ENCODE data around the gene ACOX1. TPM values are rescaled to one million over a fixed set of nuclear protein-coding genes. Genes with fewer than 3 reads are reported as not detected.

The ACOX1 gene
- total RNA-seq (2021; ENCODE audit: unreplicated experiment) (50.2 TPM), Bru-seq, nascent RNA (percentile 71 among the genes with signal in this experiment), BruChase-seq, experiment 1, labeled RNA remaining after a 6-hour chase (percentile 92 among the genes with signal in this experiment), BruChase-seq, experiment 2, labeled RNA remaining after a 2-hour chase (percentile 85 among the genes with signal in this experiment)
- 25.1 and 34.4 TPM in 2 replicates for polyA plus RNA-seq (2012)
- long read RNA-seq, full-length matches to known transcripts = 83 of 104 reads
- long read RNA-seq, partial matches to known transcripts = 4 of 104 reads
- long read RNA-seq, other reads (novel, unspliced or antisense) = 17 of 104 reads

DNA sequence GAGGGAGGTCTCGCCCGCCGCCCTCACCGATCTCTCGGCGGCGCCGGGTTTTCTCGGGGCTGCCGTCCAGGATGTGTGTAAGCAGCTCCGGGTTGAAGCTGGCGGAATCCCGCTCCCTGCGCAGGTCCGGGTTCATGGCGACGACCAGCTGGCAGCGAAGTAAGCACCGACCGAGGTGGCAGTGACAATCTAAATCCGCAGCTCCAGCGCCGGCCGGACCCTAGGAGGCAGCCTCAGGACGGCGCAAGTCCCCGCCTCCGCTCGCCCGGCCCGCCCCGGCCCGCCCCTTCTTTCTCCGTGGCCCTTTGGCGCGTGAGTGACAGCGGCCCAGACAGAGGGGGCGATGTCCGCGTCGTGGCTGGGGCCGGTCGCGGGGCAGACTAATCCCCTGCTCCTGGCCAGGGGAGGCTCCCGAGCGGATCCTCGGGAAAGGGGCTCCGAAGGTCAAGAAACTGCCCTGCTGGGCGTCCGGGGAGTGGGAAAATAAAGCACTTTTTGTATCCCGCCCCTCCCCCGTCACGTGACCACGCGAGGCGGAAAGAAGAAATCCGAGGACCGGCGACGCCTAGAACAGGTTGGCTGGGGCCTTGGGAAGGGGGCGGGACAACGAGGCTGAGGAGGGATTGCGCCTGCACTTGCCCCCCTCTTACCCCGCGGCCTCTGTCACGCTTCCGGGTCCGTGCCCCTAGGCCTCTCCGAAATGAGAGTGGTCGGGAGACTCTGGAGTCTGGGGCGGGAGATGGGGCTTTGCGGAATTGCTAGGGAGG, at the start of gene ACOX1, which contains the start of gene TEN1:
Gene ACOX1, minus strand, starts transcription at position 229 of the 767 bp plus-strand sequence. Its CDS starts 93 bp downstream, at position 136.
Gene TEN1, plus strand, starts transcription at position 303 of the 767 bp plus-strand sequence. CDS start 6,953 bp downstream, outside the sequence.
- peak within 1 kb of the TSS; percentile 63 to 95 for H3K4me3 ChIP-seq (replicated peaks in 1 of 2; ENCODE audit: low read depth in 1 of 2, low read length in 2 of 2)
- peaks cover 23% of the 10 kb centered on the region; the same call in 1 of the 2 replicates for H3K79me2 ChIP-seq (ENCODE audit: insufficient read depth, low read length)
- no TSS peak for BruUV-seq (replicated peaks)
- peak; percentile 93 for ATAC-seq
- no peaks in the 10 kb centered on the region for H4K20me1 ChIP-seq (ENCODE audit: insufficient read depth)
- H3K4me2 ChIP-seq (ENCODE audit: low read length) = peak within 1 kb of the TSS; percentile 80
- peak within 1 kb of the TSS; percentile 97 for H3K9ac ChIP-seq (ENCODE audit: low read length)
- H3K9me3 ChIP-seq (ENCODE audit: control insufficient read depth in 1 of 2, insufficient read depth in 1 of 2, low read depth in 1 of 2, low read length in 2 of 2) = no peaks in the 10 kb centered on the region
- ChIA-PET RAD21 (ENCODE audit: low non-redundant PET in 1 of 2, low total read pairs in 2 of 2, uncharacterized antibody in 2 of 2, unreplicated experiment in 2 of 2) (no interaction called here), CTCF (interaction anchor here (0.6 to 1.2 kb wide), 6 partner anchors 11 to 124 kb away, joined by 3 to 5 read pairs (median 4); partner anchors contain the start of genes CDK3, FBF1 and WBP2), POLR2A (interaction anchor here (0.5 to 2.6 kb wide), 14 partner anchors 10 to 731 kb away, joined by 3 to 8 read pairs (median 3); partner anchors contain the start of genes FBF1, MRPL38, TRIM47 and TRIM65)
- no peaks in the 10 kb centered on the region for H3K9me2 ChIP-seq (ENCODE audit: insufficient read depth)
- H3K27ac ChIP-seq (ENCODE audit: low read depth, low read length) = peak within 1 kb of the TSS; percentile 95
- intact Hi-C loops (cut with micrococcal nuclease) = loop anchor here (1.0 kb wide), 2 partner anchors 38 to 74 kb away; partner anchors contain the start of gene FBF1
- no peaks in the 10 kb centered on the region for H3K27me3 ChIP-seq (ENCODE audit: insufficient read depth, low read length)
- peak within 1 kb of the TSS; percentile 77 for H2AFZ ChIP-seq (ENCODE audit: low read depth, low read length, poor library complexity, severe bottlenecking)
- DNase-seq (ENCODE audit: low read depth, low spot score) = peak; percentile 97
- H3K4me1 ChIP-seq (ENCODE audit: control insufficient read depth in 1 of 2, insufficient read depth in 2 of 2, low read length in 2 of 2) = peaks cover 12 to 32% of the 10 kb centered on the region in 2 experiments
- H3K36me3 ChIP-seq (ENCODE audit: control insufficient read depth in 1 of 2, insufficient read depth in 2 of 2, low read length in 2 of 2) = no peaks in the 10 kb centered on the region; a peak in 1 of 4 replicates
- TF ChIP-seq, protein P1, sequence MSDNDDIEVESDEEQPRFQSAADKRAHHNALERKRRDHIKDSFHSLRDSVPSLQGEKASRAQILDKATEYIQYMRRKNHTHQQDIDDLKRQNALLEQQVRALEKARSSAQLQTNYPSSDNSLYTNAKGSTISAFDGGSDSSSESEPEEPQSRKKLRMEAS (IDR thresholded peaks at IDR 0.05) = peak; percentile 87
- TF ChIP-seq EGR1 (IDR thresholded peaks at IDR 0.05; ENCODE audit: low read depth) = peak; percentile 89
- peak; percentile 94 for TF ChIP-seq ELF1 (IDR thresholded peaks at IDR 0.05; ENCODE audit: borderline replicate concordance, low read depth)
- no peak; the same call in 1 of the 2 replicates for TF ChIP-seq ZFX (IDR thresholded peaks at IDR 0.05)
- TF ChIP-seq SIN3A (IDR thresholded peaks at IDR 0.05; ENCODE audit: low read depth) = peak; percentile 96
- TF ChIP-seq RAD21 (IDR thresholded peaks at IDR 0.05; ENCODE audit: low read depth) = no peak
- TF ChIP-seq, protein P2, sequence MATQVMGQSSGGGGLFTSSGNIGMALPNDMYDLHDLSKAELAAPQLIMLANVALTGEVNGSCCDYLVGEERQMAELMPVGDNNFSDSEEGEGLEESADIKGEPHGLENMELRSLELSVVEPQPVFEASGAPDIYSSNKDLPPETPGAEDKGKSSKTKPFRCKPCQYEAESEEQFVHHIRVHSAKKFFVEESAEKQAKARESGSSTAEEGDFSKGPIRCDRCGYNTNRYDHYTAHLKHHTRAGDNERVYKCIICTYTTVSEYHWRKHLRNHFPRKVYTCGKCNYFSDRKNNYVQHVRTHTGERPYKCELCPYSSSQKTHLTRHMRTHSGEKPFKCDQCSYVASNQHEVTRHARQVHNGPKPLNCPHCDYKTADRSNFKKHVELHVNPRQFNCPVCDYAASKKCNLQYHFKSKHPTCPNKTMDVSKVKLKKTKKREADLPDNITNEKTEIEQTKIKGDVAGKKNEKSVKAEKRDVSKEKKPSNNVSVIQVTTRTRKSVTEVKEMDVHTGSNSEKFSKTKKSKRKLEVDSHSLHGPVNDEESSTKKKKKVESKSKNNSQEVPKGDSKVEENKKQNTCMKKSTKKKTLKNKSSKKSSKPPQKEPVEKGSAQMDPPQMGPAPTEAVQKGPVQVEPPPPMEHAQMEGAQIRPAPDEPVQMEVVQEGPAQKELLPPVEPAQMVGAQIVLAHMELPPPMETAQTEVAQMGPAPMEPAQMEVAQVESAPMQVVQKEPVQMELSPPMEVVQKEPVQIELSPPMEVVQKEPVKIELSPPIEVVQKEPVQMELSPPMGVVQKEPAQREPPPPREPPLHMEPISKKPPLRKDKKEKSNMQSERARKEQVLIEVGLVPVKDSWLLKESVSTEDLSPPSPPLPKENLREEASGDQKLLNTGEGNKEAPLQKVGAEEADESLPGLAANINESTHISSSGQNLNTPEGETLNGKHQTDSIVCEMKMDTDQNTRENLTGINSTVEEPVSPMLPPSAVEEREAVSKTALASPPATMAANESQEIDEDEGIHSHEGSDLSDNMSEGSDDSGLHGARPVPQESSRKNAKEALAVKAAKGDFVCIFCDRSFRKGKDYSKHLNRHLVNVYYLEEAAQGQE (IDR thresholded peaks at IDR 0.05; ENCODE audit: low read depth) = no peak
- no peak for TF ChIP-seq ZNF274 (IDR thresholded peaks at IDR 0.05; ENCODE audit: low read depth, low read length)
- peak; percentile 84 for TF ChIP-seq YY1 (IDR thresholded peaks at IDR 0.05; ENCODE audit: extremely low read depth, insufficient replicate concordance, low read depth, low read length)
- TF ChIP-seq POLR2AphosphoS5 (IDR thresholded peaks at IDR 0.05; ENCODE audit: low read depth, low read length) = peak; percentile 95
- no peak for TF ChIP-seq TCF7L2 (IDR thresholded peaks at IDR 0.05; ENCODE audit: borderline replicate concordance, extremely low read depth, insufficient read depth, insufficient read length)
- TF ChIP-seq SP1 (IDR thresholded peaks at IDR 0.05; ENCODE audit: low read depth) = peak; percentile 82
- no peak for TF ChIP-seq SRF (IDR thresholded peaks at IDR 0.05; ENCODE audit: low read depth)
- TF ChIP-seq, protein P3, sequence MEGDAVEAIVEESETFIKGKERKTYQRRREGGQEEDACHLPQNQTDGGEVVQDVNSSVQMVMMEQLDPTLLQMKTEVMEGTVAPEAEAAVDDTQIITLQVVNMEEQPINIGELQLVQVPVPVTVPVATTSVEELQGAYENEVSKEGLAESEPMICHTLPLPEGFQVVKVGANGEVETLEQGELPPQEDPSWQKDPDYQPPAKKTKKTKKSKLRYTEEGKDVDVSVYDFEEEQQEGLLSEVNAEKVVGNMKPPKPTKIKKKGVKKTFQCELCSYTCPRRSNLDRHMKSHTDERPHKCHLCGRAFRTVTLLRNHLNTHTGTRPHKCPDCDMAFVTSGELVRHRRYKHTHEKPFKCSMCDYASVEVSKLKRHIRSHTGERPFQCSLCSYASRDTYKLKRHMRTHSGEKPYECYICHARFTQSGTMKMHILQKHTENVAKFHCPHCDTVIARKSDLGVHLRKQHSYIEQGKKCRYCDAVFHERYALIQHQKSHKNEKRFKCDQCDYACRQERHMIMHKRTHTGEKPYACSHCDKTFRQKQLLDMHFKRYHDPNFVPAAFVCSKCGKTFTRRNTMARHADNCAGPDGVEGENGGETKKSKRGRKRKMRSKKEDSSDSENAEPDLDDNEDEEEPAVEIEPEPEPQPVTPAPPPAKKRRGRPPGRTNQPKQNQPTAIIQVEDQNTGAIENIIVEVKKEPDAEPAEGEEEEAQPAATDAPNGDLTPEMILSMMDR (IDR thresholded peaks at IDR 0.05 in 2 of 3, conservative IDR thresholded peaks at IDR 0.05 in 1 of 3; ENCODE audit: borderline replicate concordance in 1 of 3, insufficient read depth in 1 of 3, low read depth in 2 of 3, low read length in 2 of 3) = peak in 2 of 3 experiments; percentile 11 to 21; a peak in 1 of 6 replicates
- TF ChIP-seq, protein P4, sequence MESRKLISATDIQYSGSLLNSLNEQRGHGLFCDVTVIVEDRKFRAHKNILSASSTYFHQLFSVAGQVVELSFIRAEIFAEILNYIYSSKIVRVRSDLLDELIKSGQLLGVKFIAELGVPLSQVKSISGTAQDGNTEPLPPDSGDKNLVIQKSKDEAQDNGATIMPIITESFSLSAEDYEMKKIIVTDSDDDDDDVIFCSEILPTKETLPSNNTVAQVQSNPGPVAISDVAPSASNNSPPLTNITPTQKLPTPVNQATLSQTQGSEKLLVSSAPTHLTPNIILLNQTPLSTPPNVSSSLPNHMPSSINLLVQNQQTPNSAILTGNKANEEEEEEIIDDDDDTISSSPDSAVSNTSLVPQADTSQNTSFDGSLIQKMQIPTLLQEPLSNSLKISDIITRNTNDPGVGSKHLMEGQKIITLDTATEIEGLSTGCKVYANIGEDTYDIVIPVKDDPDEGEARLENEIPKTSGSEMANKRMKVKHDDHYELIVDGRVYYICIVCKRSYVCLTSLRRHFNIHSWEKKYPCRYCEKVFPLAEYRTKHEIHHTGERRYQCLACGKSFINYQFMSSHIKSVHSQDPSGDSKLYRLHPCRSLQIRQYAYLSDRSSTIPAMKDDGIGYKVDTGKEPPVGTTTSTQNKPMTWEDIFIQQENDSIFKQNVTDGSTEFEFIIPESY (IDR thresholded peaks at IDR 0.05; ENCODE audit: extremely low read depth, insufficient replicate concordance, low read length) = peak; percentile 15
- TF ChIP-seq CEBPB (IDR thresholded peaks at IDR 0.05; ENCODE audit: low read depth) = no peak

Measured in HCT116 (cell line).